Breast epithelium (tissue), 3 donors: ENCODE data around the gene MEF2C.

Experiments used
- CTCF ChIP-seq, 3 donors: fragments of 450-650 bp; IDR thresholded peaks; one replicate each; pipeline ENCODE4 v1.5.1; 2016 to 2017; ENCODE audit warnings: antibody characterized with exemption in 3 of 3, mild to moderate bottlenecking in 3 of 3, moderate library complexity in 3 of 3
- POLR2A ChIP-seq: fragments of 450-650 bp; IDR thresholded peaks from one replicate; pipeline ENCODE4 v1.6.1; 2016; ENCODE audit warnings: antibody characterized with exemption, mild to moderate bottlenecking, moderate library complexity

GRCh38 chr5:88686726-88687125, 196.3 kb downstream of the MEF2C start:
- TF ChIP-seq CTCF (IDR thresholded peaks at IDR 0.05) (no peak), POLR2A (no peak)
